BE2C (cell line): ENCODE measurements around the gene TPST2.

Source experiments
- DNase-seq: peaks from one replicate; pipeline ENCODE4 v3.0.0-alpha.2; 2020
- H3K27me3 ChIP-seq: fragments of 250-450 bp; sonication (Bioruptor Pico); 2 replicates; pipeline ENCODE4 v1.5.1; 2020; ENCODE audit warnings: mild to moderate bottlenecking
- H3K36me3 ChIP-seq: fragments of 250-450 bp; sonication (Bioruptor Pico); 2 replicates; pipeline ENCODE4 v1.5.1; 2020; ENCODE audit warnings: mild to moderate bottlenecking
- H3K4me1 ChIP-seq: fragments of 250-450 bp; sonication (Bioruptor Pico); 2 replicates; pipeline ENCODE4 v1.5.1; 2020
- H3K4me3 ChIP-seq: 2 replicates; pipeline ENCODE4 v1.5.1; 2011; ENCODE audit warnings: low read depth, low read length
- H3K9me3 ChIP-seq: fragments of 250-450 bp; sonication (Bioruptor Pico); 2 replicates; pipeline ENCODE4 v1.5.1; 2020
- CTCF ChIP-seq: IDR thresholded peaks from 2 replicates; pipeline ENCODE4 v1.5.1; 2012; ENCODE audit warnings: mild to moderate bottlenecking, low read depth, low read length

TPST2 gene

GRCh38 chr22:26517429-26517828 lies 72.5 kb downstream of the TPST2 start:
- Histone ChIP-seq H3K36me3 (no peaks in the 10 kb centered on the region), H3K9me3 (no peaks in the 10 kb centered on the region), H3K4me1 (peaks cover 3% of the 10 kb centered on the region; the same call in 1 of the 2 replicates), H3K27me3 (no peaks in the 10 kb centered on the region), H3K4me3 (no peak overlapping the region)
- no peak for DNase-seq
- no peak for TF ChIP-seq CTCF

GRCh38 chr22:26516503-26516902 lies 73.4 kb downstream of the TPST2 start:
- TF ChIP-seq CTCF: no peak

GRCh38 chr22:26515931-26516330 lies 74.0 kb downstream of the TPST2 start:
- no peak for DNase-seq
- Histone ChIP-seq H3K9me3 (no peaks in the 10 kb centered on the region), H3K27me3 (no peaks in the 10 kb centered on the region), H3K4me1 (peaks cover 3% of the 10 kb centered on the region; the same call in 1 of the 2 replicates), H3K4me3 (no peak overlapping the region), H3K36me3 (no peaks in the 10 kb centered on the region)
- no peak for TF ChIP-seq CTCF

More at GRCh38 chr22:26516503-26516902, 73.4 kb downstream of the TPST2 start:
- H3K9me3 ChIP-seq: no peaks in the 10 kb centered on the region
- DNase-seq: no peak
- no peak overlapping the region for H3K4me3 ChIP-seq
- peaks cover 3% of the 10 kb centered on the region; the same call in 1 of the 2 replicates for H3K4me1 ChIP-seq
- H3K27me3 ChIP-seq: no peaks in the 10 kb centered on the region
- H3K36me3 ChIP-seq: no peaks in the 10 kb centered on the region

- H3K4me3 ChIP-seq: no peak overlapping the region
- peaks cover 5% of the 10 kb centered on the region for H3K36me3 ChIP-seq
- H3K9me3 ChIP-seq: no peaks in the 10 kb centered on the region
- peaks cover 3% of the 10 kb centered on the region; the same call in 1 of the 2 replicates for H3K4me1 ChIP-seq
- no peak for TF ChIP-seq CTCF
- DNase-seq: no peak
- H3K27me3 ChIP-seq: no peaks in the 10 kb centered on the region
Measured at GRCh38 chr22:26514419-26515161, 75.3 kb downstream of the TPST2 start.

- Histone ChIP-seq H3K9me3 (no peaks in the 10 kb centered on the region), H3K4me1 (peaks cover 3% of the 10 kb centered on the region; the same call in 1 of the 2 replicates), H3K36me3 (peaks cover 13% of the 10 kb centered on the region), H3K4me3 (no peak overlapping the region), H3K27me3 (no peaks in the 10 kb centered on the region)
- DNase-seq: no peak
- TF ChIP-seq CTCF: no peak
Measured at GRCh38 chr22:26513838-26514237, 76.1 kb downstream of the TPST2 start.

- peak within 1 kb of the TSS; percentile 93 for H3K4me3 ChIP-seq
- peak; percentile 95 for DNase-seq
- TF ChIP-seq CTCF: 0 out of 2 replicates have a peak, but pooled peaks have one; percentile 9
- peaks cover 23% of the 10 kb centered on the region for H3K36me3 ChIP-seq
- no peaks in the 10 kb centered on the region for H3K27me3 ChIP-seq
- peaks cover 3% of the 10 kb centered on the region; the same call in 1 of the 2 replicates for H3K4me1 ChIP-seq
- no peaks in the 10 kb centered on the region for H3K9me3 ChIP-seq
Measured at GRCh38 chr22:26512149-26512793, 77.7 kb downstream of the TPST2 start, which contains the start of gene TFIP11. Gene TFIP11 (minus strand): TSS chr22:26512473. CDS start chr22:26510272, 2,201 bp downstream.
